ENCODE measurements around the gene HIGD2B.

GRCh38 chr15:72680931-72681330 is 5.1 kb downstream of the HIGD2B start:
- TF ChIP-seq CTCF (IDR thresholded peaks at IDR 0.05; ENCODE audit: low read depth, low read length, poor library complexity, severe bottlenecking) (no peak), EZH2phosphoT487 (IDR thresholded peaks at IDR 0.05; ENCODE audit: borderline replicate concordance, low read length) (no peak)

Measured in DOHH2 (cell line).